Large intestine (tissue), 3 donors: Measurements from ENCODE around the gene COL16A1. TPM values are rescaled to one million over a fixed set of nuclear protein-coding genes. Genes with fewer than 3 reads are reported as not detected.

Experiments used
- DNase-seq, 2 donors: peaks; one replicate each; pipeline versions ENCODE4 v3.0.0 to v3.0.0-alpha.2; 2013
- H3K27ac ChIP-seq: one replicate; pipeline ENCODE4 v1.5.1; 2013; ENCODE audit warnings: low read length
- H3K27me3 ChIP-seq: 2 replicates; pipeline ENCODE4 v1.6.1; 2013; ENCODE audit warnings: low read length; ENCODE audit not compliant: control insufficient read depth, insufficient read depth
- H3K36me3 ChIP-seq: 2 replicates; pipeline ENCODE4 v1.6.1; 2013; ENCODE audit warnings: low read length; ENCODE audit not compliant: control insufficient read depth, insufficient read depth
- H3K4me1 ChIP-seq: one replicate; pipeline ENCODE4 v1.6.1; 2013; ENCODE audit warnings: low read length; ENCODE audit not compliant: control insufficient read depth, insufficient read depth
- H3K4me3 ChIP-seq: one replicate; pipeline ENCODE4 v1.5.1; 2013; ENCODE audit warnings: low read length
- H3K9me3 ChIP-seq: one replicate; pipeline ENCODE4 v1.6.1; 2013; ENCODE audit warnings: mild to moderate bottlenecking, low read depth, low read length, moderate library complexity; ENCODE audit not compliant: control insufficient read depth
- WGBS: methylation state at CpG from one replicate; pipeline ENCODE4 v1.1.5; 2013; ENCODE audit warnings: low lambda C conversion rate; ENCODE audit not compliant: insufficient coverage; 5-methylcytosine and 5-hydroxymethylcytosine counted together
- polyA plus RNA-seq: library from polyadenylated mRNA; unstranded; fragments of 120-200 nt; gene quantifications from one replicate; pipeline ENCODE4 v1.2.1, GENCODE V29; 2013

COL16A1 gene
- polyA plus RNA-seq, 1 donor, result 188 TPM

- Histone ChIP-seq H3K4me3 (peak overlapping the region; percentile 57), H3K9me3 (no peaks in the 10 kb centered on the region), H3K27ac (no peak overlapping the region), H3K36me3 (no peaks in the 10 kb centered on the region), H3K27me3 (peaks cover 22% of the 10 kb centered on the region), H3K4me1 (peaks cover 6% of the 10 kb centered on the region)
- no CpG with 5 or more reads among the region's 56 CpGs for WGBS
- peak; percentile 48 to 61 for DNase-seq
Measured at GRCh38 chr1:31617916-31618746, 85.7 kb downstream of the COL16A1 start.

- H3K27me3 ChIP-seq, result peaks cover 22% of the 10 kb centered on the region
- H3K27ac ChIP-seq, result no peak within 1 kb of the TSS
- no peaks in the 10 kb centered on the region for H3K9me3 ChIP-seq
- no peak for DNase-seq
- peaks cover 6% of the 10 kb centered on the region for H3K4me1 ChIP-seq
- no CpG with 5 or more reads among the region's 48 CpGs for WGBS
- H3K4me3 ChIP-seq, result peak within 1 kb of the TSS; percentile 57
- H3K36me3 ChIP-seq, result no peaks in the 10 kb centered on the region
Measured at GRCh38 chr1:31617218-31617915, 86.5 kb downstream of the COL16A1 start, which contains the start of gene HCRTR1. Gene HCRTR1 (plus strand): TSS chr1:31617689. CDS start chr1:31619193, 1,504 bp downstream.

- H3K4me1 ChIP-seq, result peaks cover 6% of the 10 kb centered on the region
- H3K27ac ChIP-seq, result no peak overlapping the region
- H3K9me3 ChIP-seq, result no peaks in the 10 kb centered on the region
- no CpG with 5 or more reads among the region's 2 CpGs for WGBS
- H3K27me3 ChIP-seq, result peaks cover 22% of the 10 kb centered on the region
- no peak for DNase-seq
- H3K4me3 ChIP-seq, result no peak overlapping the region
- H3K36me3 ChIP-seq, result no peaks in the 10 kb centered on the region
Measured at GRCh38 chr1:31615939-31616338, 87.9 kb downstream of the COL16A1 start.

GRCh38 chr1:31615414-31615813, 88.4 kb downstream of the COL16A1 start:
- Histone ChIP-seq H3K36me3 (no peaks in the 10 kb centered on the region), H3K4me1 (peaks cover 6% of the 10 kb centered on the region), H3K27me3 (peaks cover 22% of the 10 kb centered on the region), H3K4me3 (no peak overlapping the region), H3K9me3 (no peaks in the 10 kb centered on the region), H3K27ac (no peak overlapping the region)
- no CpG with 5 or more reads among the region's 6 CpGs for WGBS
- DNase-seq, result no peak

- Histone ChIP-seq H3K4me1 (peaks cover 6% of the 10 kb centered on the region), H3K27me3 (peaks cover 22% of the 10 kb centered on the region), H3K4me3 (no peak overlapping the region), H3K9me3 (no peaks in the 10 kb centered on the region), H3K36me3 (no peaks in the 10 kb centered on the region), H3K27ac (no peak overlapping the region)
- no CpG with 5 or more reads among the region's 8 CpGs for WGBS
- no peak for DNase-seq
Measured at GRCh38 chr1:31614414-31615005, 89.3 kb downstream of the COL16A1 start.

- no CpG with 5 or more reads among the region's 1 CpG for WGBS
- no peaks in the 10 kb centered on the region for H3K4me1 ChIP-seq
- no peaks in the 10 kb centered on the region for H3K27me3 ChIP-seq
- no peak for DNase-seq
- no peak overlapping the region for H3K4me3 ChIP-seq
- no peak overlapping the region for H3K27ac ChIP-seq
- H3K9me3 ChIP-seq, result no peaks in the 10 kb centered on the region
- no peaks in the 10 kb centered on the region for H3K36me3 ChIP-seq
Measured at GRCh38 chr1:31609514-31610118, 94.2 kb downstream of the COL16A1 start.

- Histone ChIP-seq H3K27ac (no peak overlapping the region), H3K9me3 (no peaks in the 10 kb centered on the region), H3K4me3 (no peak overlapping the region), H3K27me3 (no peaks in the 10 kb centered on the region), H3K36me3 (no peaks in the 10 kb centered on the region), H3K4me1 (no peaks in the 10 kb centered on the region)
- WGBS, result 40% methylated on average over 1 of the region's 5 CpGs
- no peak for DNase-seq
Measured at GRCh38 chr1:31607360-31607759, 96.5 kb downstream of the COL16A1 start.

- no peak for DNase-seq
- no peaks in the 10 kb centered on the region for H3K27me3 ChIP-seq
- H3K4me3 ChIP-seq, result no peak overlapping the region
- H3K9me3 ChIP-seq, result no peaks in the 10 kb centered on the region
- H3K27ac ChIP-seq, result no peak overlapping the region
- 100% methylated on average over 1 of the region's 4 CpGs for WGBS
- no peaks in the 10 kb centered on the region for H3K4me1 ChIP-seq
- H3K36me3 ChIP-seq, result no peaks in the 10 kb centered on the region
Measured at GRCh38 chr1:31605908-31606427, 97.8 kb downstream of the COL16A1 start.
